Activated T-helper 9 cell treated with anti-CD3 and anti-CD28 coated beads, Interleukin-2, amount 50 U/mL, for 16 hours (primary cell): ENCODE measurements around the gene XXYLT1.
A peak's percentile ranks its signal among the peaks of the same experiment; 100 is the strongest.

Experiments used
- DNase-seq: peaks from one replicate; pipeline ENCODE4 v3.0.0-alpha.2; 2020; ENCODE audit warnings: low read depth

Gene XXYLT1

DNA sequence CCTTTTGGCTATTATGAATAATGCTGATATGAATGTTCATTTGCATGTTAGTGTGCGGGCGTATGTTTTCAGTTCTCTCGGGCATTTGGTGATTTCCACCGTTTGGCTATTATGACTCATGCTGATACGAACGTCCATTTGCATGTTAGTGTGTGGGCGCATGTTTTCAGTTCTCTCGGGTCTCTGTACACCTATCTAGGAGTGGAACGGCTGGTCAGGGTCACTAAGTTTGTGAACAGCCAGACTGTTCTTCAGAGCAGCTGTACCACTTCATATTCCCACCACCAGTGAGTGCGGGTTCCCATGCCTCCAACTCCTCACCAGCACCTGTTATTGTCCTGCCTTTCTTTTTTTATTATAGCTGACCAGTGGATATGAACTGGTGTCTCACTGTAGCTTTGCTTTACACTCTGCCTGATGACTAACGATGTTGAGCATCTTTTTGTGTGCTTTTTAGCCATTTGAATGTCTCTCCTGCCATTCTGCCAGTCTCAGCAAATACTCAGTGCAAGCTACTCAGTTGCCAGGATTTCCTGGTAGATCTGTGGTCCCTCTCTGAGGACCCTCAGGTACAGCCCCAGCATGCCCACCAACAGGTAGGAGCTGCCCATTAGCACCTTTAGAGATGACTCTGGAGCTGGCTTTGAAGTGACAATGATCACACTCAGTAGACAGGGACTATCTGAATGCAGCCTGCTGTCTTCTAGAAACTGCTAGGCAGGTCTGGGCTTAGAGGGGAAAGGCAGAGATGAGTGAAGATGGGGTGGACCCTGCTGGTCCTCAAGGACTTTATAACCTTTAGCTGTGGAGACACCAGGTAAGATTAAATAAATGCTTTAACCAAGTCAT lies 141.1 kb downstream of the XXYLT1 start:
- peak; percentile 13 for DNase-seq

- no peak for DNase-seq
These were observed 141.8 kb downstream of the XXYLT1 start for GRCh38 chr3:195129072-195129643.

- no peak for DNase-seq
These were observed 142.5 kb downstream of the XXYLT1 start for GRCh38 chr3:195128255-195129071.

- DNase-seq = no peak
These were observed 144.8 kb downstream of the XXYLT1 start for GRCh38 chr3:195126056-195126605.

DNA sequence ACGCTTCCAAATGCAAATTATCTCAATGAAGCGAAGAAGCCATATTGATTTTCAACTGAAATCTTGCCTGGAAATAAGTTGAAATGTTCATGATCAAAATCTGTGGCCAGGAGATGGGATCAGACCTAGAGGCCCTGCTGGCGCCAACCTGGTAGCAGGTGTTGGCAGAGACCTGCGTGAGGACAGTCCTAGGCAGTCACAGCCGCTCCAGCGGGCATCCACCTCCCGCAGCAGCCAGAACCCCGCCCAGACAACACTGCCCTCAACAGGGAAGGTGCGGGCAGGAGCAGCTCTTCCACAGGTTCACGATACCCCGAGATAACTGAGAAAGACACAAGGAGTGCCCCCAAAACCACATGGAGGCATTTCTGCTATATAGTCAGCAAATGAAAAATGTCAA lies 145.3 kb downstream of the XXYLT1 start:
- DNase-seq = no peak

GRCh38 chr3:195124378-195124992 lies 146.5 kb downstream of the XXYLT1 start:
- DNase-seq = no peak

DNA sequence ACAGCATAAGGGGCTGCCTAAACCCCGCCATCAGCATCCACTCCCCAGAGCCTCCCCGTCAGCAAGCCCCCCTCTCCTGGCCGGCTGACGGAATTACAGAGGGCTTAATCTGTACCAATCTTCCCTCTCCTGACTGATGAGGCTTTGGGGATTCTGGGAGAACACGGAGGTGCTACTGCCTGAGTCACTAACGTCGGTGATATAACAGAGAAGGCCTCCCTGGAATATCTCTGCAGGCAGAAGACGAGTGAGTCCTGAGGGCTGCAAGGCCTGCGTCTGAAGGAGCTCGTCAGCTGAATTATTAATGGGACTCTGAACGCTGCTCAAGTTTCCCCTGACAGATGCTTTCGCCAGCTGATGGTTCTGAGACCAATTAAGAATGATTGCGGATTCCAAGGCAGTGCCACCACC lies 147.7 kb downstream of the XXYLT1 start:
- DNase-seq = no peak

DNA sequence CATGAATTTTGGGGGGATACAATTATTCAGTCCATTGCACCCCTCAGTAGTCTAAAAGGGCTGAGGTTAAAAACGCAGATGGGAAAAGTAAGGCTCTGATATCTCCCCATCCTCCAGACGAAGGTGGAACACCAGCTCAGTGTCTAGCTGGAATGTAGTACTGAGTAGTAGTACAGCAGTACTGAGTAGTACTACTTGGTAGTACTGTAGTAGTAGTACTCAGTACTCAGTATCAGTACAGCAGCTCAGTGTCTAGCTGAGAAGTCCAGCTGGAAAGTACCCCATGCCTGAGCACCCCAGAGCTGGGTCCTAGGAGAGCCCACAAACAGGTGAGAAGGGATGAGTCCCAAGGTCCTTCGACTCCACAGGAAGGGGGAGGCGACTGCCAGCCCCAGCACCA lies 148.7 kb downstream of the XXYLT1 start:
- no peak for DNase-seq

DNA sequence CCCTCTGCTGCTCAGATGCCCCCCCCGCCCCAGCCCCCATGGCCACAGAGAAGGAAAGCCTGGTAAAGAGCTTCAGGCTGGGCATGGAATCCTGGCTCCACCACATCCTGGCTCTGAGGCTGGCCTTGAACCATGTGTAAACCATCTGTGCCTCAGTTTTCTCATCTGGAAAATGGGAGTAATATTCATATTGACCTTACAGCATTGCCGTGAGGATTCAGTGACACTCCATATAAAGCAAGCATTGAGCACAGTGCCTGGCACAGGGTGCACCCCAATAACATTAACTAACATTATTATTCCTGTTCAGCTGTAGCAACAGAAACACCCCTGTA lies 150.7 kb downstream of the XXYLT1 start:
- DNase-seq = no peak

GRCh38 chr3:195119461-195120266 lies 151.3 kb downstream of the XXYLT1 start:
- DNase-seq = no peak

DNA sequence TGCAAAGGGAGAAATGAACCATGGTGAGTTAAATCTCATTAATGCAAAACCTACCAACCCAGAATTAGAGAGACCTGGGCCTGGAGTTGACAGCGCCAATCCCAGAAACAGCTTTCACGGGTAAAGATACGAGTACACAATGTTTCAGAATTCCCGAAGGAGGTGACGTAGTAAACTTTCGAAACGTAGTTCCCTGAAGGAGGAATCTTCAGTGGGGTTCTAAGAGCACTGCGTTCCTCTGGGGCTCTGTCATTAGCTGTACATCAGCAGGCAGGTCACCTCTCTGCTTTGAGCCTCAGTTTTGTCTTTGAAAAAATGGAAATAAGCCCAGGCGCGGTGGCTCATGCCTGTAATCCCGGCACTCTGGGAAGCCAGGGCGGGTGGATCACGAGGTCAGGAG lies 152.3 kb downstream of the XXYLT1 start:
- no peak for DNase-seq

GRCh38 chr3:195117978-195118581 lies 152.9 kb downstream of the XXYLT1 start:
- DNase-seq = no peak

DNA sequence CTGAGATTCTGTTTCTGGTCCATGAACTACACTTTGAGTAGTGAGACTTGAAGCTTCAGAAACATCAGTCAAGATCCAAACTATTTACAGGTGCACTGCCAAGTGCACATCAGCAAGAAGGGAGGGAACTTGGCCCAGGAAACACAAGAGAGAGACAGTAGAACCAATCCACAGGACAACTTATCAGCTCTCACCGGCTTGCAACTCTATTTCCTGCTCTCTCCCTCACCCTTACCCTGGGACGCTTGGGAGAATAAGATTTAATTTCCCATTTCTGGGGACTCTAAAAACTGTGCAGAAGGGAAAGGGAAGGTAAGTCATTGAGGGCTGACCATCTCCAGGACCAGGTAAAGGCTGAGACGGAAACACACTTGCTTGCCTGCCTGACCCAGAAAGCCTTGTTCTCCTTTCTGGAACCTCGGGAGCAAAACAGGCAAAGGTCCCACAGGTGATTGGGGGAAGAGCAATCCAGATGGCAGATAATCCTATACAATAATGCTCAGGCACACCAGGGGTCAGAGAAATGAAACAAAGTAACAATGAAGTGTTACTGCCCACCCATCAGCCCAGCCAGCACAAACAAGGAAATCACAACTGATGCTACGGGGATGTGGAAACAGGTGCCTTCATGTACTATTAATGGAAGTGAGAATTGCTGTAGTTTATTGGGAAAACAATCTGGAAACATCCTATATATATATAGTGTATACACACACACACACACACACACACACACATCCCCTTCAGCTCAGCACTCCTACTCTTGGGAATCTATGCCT lies 154.4 kb downstream of the XXYLT1 start:
- no peak for DNase-seq

DNA sequence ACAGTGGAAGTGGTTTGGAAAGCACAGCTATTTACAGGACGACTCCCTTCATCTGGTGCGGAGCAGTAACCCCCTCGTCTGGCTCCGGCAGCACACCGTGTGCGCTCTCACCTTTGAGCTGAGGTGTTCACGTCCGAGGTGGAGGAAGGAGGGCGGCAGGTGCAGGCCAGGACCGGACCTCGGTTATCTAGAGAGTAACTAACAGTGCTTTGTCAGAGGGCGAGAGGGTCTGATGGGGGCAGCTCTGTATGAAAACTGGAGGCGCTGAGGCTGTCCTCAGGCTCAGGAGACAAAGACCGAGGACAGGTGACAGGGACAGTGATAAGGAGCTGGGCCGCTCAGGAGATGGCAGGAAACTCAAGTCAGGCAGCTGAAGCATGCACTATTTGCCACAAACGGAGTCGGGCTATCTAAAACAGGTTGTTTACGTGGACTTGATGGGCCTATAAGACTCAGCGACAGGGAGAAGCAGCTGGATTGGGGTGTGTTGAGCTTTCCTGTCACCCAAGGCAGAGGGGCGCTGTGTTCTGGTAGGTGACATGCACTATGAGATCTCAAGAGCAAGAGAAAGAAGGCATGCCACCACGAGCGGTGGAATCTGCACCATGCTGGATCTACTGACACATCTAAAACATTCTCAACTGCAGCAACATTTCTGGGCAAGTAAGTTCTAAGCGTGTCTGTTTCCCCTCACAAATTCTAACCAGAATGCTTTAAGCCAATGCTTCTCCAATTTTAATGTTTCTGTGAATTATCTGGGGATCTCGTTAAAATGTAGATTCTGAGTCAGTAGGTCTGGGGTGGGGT lies 155.2 kb downstream of the XXYLT1 start:
- no peak for DNase-seq

DNA sequence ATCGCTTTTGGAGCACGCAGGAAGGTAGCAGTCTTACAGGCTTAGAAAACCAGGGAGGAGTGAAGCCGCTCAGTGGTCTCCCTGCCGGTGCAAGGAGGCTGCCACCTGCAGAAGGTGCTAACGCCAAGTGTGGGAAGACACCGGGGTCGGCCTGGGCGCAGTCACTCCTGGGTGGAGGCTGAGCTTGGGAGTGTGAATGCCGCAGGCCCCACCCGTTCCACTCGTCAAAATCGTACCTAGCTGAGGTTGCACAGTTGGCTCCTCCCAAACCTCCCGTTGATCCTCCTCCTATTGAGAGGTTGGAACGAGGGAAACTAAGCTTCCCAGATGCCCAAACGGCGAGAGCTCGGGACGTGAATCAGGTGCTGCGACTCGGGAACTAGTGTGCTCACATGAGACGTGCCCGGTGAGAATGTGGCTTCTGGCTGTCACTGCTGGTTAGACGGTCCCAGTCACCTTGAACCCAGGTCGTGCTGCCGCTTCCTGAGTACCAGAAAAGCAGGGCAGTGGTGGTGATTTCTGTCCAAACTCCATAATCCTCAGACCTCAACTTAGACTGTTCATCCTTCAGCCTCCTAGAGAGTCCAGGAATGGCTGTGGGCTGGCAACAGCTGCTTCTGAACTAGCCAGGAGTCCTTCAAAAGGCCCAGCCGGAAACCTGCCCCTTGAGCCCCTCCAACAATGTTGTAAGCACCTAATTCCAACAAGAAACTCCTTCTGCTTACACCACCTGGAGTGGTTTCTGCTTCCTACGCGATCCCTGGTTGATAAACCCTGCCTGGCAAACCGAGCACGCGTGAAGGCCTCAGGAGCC lies 156.0 kb downstream of the XXYLT1 start:
- no peak for DNase-seq

- DNase-seq = no peak
These were observed 157.2 kb downstream of the XXYLT1 start for GRCh38 chr3:195113536-195114425.

DNA sequence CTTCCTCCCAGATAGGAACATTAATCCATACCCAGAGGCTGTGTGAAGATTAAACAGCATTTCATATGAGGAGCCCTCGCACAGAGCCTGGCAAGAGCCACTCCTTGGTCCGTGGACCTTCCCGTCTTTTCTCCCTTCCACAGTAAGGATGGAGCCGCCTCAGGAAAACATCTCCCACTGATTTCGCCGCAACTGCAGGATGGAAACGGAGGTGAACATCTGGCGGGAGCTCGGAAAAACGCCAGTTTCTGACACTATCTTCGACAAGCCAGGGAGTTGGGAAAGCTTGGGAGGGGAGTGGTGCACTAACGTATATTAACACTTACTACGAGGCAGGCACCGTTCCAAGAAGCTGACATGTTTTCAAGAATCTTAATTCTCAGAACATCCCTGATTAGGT lies 157.9 kb downstream of the XXYLT1 start:
- no peak for DNase-seq
